ENCODE data around the gene SNRPA1. TPM values are rescaled to one million over a fixed set of nuclear protein-coding genes. Genes with fewer than 3 reads are reported as not detected.
A peak's percentile ranks its signal among the peaks of the same experiment; 100 is the strongest.

Gene SNRPA1
- total RNA-seq (10 to 100 TPM; 16.0 to 58.6 (median 27.6) TPM), polyA plus RNA-seq (10 to 100 TPM; 29.3 to 65.0 (median 44.4) TPM)
- long read RNA-seq, donor 1, transcript SNRPA1-201 (9 exons, 1,055 nt) = major isoform, 21 of 97 reads
- long read RNA-seq, donor 1, transcript SNRPA1-207 (8 exons, 924 nt) = minor isoform, 6 of 97 reads
- long read RNA-seq, donor 1, partial matches to known transcripts = 59 of 97 reads
- long read RNA-seq, donor 1, other reads (novel, unspliced or antisense) = 0 of 97 reads
- long read RNA-seq, donor 2, transcript SNRPA1-201 (9 exons, 1,055 nt) = major isoform, 12 of 49 reads
- long read RNA-seq, donor 2, partial matches to known transcripts = 27 of 49 reads
- long read RNA-seq, donor 2, other reads (novel, unspliced or antisense) = 0 of 49 reads
- long read RNA-seq, donor 3, transcript SNRPA1-201 (9 exons, 1,055 nt) = major isoform, 17 of 53 reads
- long read RNA-seq, donor 3, partial matches to known transcripts = 31 of 53 reads
- long read RNA-seq, donor 3, other reads (novel, unspliced or antisense) = 0 of 53 reads
- long read RNA-seq, donor 4, transcript SNRPA1-201 (9 exons, 1,055 nt) = major isoform, 31 of 41 reads
- long read RNA-seq, donor 4, transcript SNRPA1-207 (8 exons, 924 nt) = minor isoform, 5 of 41 reads
- long read RNA-seq, donor 4, partial matches to known transcripts = 0 of 41 reads
- long read RNA-seq, donor 4, other reads (novel, unspliced or antisense) = 1 of 41 reads
- long read RNA-seq, donor 5, transcript SNRPA1-201 (9 exons, 1,055 nt) = major isoform, 14 of 30 reads
- long read RNA-seq, donor 5, transcript SNRPA1-207 (8 exons, 924 nt) = minor isoform, 7 of 30 reads
- long read RNA-seq, donor 5, partial matches to known transcripts = 1 of 30 reads
- long read RNA-seq, donor 5, other reads (novel, unspliced or antisense) = 5 of 30 reads
- long read RNA-seq, donor 6, transcript SNRPA1-201 (9 exons, 1,055 nt) = major isoform, 11 of 25 reads
- long read RNA-seq, donor 6, partial matches to known transcripts = 2 of 25 reads
- long read RNA-seq, donor 6, other reads (novel, unspliced or antisense) = 4 of 25 reads
- long read RNA-seq, donor 7, transcript SNRPA1-201 (9 exons, 1,055 nt) = major isoform, 10 of 46 reads
- long read RNA-seq, donor 7, partial matches to known transcripts = 30 of 46 reads
- long read RNA-seq, donor 7, other reads (novel, unspliced or antisense) = 0 of 46 reads
- long read RNA-seq, donor 8, transcript SNRPA1-207 (8 exons, 924 nt) = minor isoform, 5 of 91 reads
- long read RNA-seq, donor 8, transcript SNRPA1-201 (9 exons, 1,055 nt) = major isoform, 26 of 91 reads
- long read RNA-seq, donor 8, partial matches to known transcripts = 57 of 91 reads
- long read RNA-seq, donor 8, other reads (novel, unspliced or antisense) = 0 of 91 reads
- long read RNA-seq, donor 9, transcript SNRPA1-201 (9 exons, 1,055 nt) = major isoform, 11 of 39 reads
- long read RNA-seq, donor 9, transcript SNRPA1-209 (2 exons, 433 nt) = minor isoform, 5 of 39 reads
- long read RNA-seq, donor 9, partial matches to known transcripts = 19 of 39 reads
- long read RNA-seq, donor 9, other reads (novel, unspliced or antisense) = 0 of 39 reads
- long read RNA-seq, donor 10, transcript SNRPA1-201 (9 exons, 1,055 nt) = major isoform, 14 of 44 reads
- long read RNA-seq, donor 10, partial matches to known transcripts = 26 of 44 reads
- long read RNA-seq, donor 10, other reads (novel, unspliced or antisense) = 0 of 44 reads

DNA sequence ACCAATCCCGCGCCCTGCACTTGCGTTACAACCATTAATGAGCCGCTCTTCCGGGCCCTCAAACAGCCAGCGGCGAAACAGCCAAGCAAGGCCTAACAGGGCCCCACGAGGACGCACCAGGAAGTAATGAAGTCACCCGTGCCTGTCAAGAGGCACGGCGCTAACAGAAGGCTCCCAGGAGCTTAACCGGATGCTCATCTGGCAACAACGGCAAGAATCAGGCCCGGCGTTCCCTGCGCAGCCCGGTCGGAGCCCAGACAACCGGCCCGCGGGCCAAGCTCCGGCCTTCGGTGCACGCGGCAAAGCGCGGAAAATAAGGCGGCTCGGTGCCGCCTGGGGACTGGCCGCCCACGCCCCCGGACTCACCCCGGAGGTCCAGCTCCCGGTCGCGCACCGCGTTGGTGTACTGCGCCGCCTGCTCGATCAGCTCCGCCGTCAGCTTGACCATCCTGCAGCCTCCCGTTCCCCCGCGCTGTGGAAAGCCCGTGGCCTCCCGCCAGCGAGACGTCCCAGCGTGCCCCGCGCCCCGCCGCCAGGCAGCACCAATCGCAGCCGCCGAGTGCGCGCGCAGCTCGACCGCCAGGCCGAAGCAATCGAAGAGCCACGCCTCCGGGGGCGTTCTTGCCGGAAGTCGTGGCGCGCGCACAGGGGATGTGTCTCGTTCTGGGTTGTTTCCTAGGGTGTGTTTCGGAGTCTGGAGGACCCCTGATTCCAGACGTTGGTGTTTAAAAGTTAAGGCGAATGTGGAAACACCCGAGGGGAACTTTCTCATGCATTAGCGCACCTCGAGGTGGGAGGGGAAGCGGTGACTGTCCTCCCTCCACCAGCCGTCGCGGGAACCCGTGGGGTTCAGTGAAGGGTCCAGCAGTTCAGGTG, at the start of gene SNRPA1:
Gene SNRPA1, minus strand, starts transcription at position 518 of the 876 bp plus-strand sequence. Its CDS starts 70 bp downstream, at position 448.
- peak; percentile 97 to 99 (median 98) for DNase-seq
- no peaks in the 10 kb centered on the region for H3K9me3 ChIP-seq (replicated peaks in 1 of 3)
- peak; percentile 76 to 81 for TF ChIP-seq POLR2A (IDR thresholded peaks at IDR 0.05)
- TF ChIP-seq, protein P1, sequence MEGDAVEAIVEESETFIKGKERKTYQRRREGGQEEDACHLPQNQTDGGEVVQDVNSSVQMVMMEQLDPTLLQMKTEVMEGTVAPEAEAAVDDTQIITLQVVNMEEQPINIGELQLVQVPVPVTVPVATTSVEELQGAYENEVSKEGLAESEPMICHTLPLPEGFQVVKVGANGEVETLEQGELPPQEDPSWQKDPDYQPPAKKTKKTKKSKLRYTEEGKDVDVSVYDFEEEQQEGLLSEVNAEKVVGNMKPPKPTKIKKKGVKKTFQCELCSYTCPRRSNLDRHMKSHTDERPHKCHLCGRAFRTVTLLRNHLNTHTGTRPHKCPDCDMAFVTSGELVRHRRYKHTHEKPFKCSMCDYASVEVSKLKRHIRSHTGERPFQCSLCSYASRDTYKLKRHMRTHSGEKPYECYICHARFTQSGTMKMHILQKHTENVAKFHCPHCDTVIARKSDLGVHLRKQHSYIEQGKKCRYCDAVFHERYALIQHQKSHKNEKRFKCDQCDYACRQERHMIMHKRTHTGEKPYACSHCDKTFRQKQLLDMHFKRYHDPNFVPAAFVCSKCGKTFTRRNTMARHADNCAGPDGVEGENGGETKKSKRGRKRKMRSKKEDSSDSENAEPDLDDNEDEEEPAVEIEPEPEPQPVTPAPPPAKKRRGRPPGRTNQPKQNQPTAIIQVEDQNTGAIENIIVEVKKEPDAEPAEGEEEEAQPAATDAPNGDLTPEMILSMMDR (IDR thresholded peaks at IDR 0.05) = no peak
- H3K4me3 ChIP-seq = peak within 1 kb of the TSS; percentile 57 to 86 (median 70)
- H3K4me1 ChIP-seq (replicated peaks in 1 of 2) = peaks cover 19 to 28% of the 10 kb centered on the region in 2 donors
- no peaks in the 10 kb centered on the region for H3K36me3 ChIP-seq (replicated peaks in 1 of 2)
- intact Hi-C loops (cut with DNase I) = loop anchor here in 1 of 2 donors (5.0 kb wide), 1 partner anchor 347 kb away; no protein-coding TSS in a partner anchor
- peak within 1 kb of the TSS; percentile 75 to 96 (median 92) for H3K27ac ChIP-seq
- 0 to 1% (median 0%) methylated on average over 17 to 87 of the region's 87 CpGs for WGBS, 4 donors
- H3K27me3 ChIP-seq = no peaks in the 10 kb centered on the region

DNA sequence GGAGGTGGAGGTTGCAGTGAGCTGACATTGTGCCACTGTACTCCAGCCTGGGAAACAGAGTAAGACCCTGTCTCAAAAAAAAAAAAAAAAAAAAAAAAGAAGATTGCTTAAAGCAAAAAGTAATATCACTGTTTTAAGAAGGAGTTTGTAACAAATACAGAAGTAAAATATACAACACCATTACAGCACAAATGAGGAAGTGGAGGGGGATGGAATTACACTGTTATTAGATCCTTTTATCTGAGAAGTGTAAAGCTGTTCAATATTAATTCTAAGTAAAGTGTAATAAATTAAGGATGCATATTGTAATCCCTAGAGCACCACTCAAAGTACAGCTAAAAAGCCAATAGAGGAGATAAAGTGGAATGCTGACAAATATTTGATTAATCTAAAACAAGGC, 47.0 kb upstream of the SNRPA1 start:
- Histone ChIP-seq H3K36me3 (replicated peaks in 1 of 2) (no peaks in the 10 kb centered on the region), H3K9me3 (replicated peaks in 1 of 3) (no peaks in the 10 kb centered on the region), H3K4me3 (no peak overlapping the region), H3K27ac (no peak overlapping the region), H3K27me3 (no peaks in the 10 kb centered on the region), H3K4me1 (replicated peaks in 1 of 2) (no peaks in the 10 kb centered on the region)
- DNase-seq = no peak
- intact Hi-C loops (cut with DNase I) = no loop called here
- TF ChIP-seq POLR2A (IDR thresholded peaks at IDR 0.05) = no peak
- TF ChIP-seq, protein P1 (IDR thresholded peaks at IDR 0.05) = no peak

DNA sequence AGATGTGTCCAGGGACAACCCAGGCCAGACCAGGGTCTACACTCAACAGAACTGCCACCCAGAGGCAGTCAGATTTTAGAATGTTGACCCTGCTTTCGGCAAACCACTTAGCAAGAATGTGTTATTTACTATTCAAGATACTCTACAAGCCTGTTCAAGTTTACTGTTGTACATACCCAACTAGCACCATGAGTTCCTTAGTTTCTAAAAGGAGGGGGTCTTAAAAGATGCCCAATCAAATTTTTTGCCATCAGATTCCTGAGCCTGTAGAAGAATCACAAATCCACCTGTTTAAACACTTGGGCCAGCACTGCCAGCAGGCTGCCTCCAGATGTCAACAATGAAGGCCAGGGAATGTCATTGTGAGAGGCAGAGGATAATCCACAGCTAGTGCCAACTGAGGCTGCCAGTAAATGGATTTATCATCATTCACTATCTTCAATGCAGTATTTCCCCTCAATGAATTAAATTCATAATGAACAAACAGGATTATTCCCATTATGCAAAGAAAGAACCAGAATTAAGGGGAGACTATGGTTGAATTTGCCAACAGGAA, 43.5 kb upstream of the SNRPA1 start:
- no peak for DNase-seq
- Histone ChIP-seq H3K27me3 (no peaks in the 10 kb centered on the region), H3K4me3 (no peak overlapping the region), H3K36me3 (replicated peaks in 1 of 2) (no peaks in the 10 kb centered on the region), H3K9me3 (replicated peaks in 1 of 3) (no peaks in the 10 kb centered on the region), H3K27ac (no peak overlapping the region), H3K4me1 (replicated peaks in 1 of 2) (no peaks in the 10 kb centered on the region)
- 80 to 100% (median 88%) methylated on average over 1 of the region's 1 CpG for WGBS, 4 donors
- no peak for TF ChIP-seq POLR2A (IDR thresholded peaks at IDR 0.05)
- intact Hi-C loops (cut with DNase I) = no loop called here
